ENCODE measurements around the gene CIRBP. TPM values are rescaled to one million over a fixed set of nuclear protein-coding genes. Genes with fewer than 3 reads are reported as not detected.

Gene CIRBP
- total RNA-seq, 2 experiments from 2014 or later = 161 to 180 TPM

DNA sequence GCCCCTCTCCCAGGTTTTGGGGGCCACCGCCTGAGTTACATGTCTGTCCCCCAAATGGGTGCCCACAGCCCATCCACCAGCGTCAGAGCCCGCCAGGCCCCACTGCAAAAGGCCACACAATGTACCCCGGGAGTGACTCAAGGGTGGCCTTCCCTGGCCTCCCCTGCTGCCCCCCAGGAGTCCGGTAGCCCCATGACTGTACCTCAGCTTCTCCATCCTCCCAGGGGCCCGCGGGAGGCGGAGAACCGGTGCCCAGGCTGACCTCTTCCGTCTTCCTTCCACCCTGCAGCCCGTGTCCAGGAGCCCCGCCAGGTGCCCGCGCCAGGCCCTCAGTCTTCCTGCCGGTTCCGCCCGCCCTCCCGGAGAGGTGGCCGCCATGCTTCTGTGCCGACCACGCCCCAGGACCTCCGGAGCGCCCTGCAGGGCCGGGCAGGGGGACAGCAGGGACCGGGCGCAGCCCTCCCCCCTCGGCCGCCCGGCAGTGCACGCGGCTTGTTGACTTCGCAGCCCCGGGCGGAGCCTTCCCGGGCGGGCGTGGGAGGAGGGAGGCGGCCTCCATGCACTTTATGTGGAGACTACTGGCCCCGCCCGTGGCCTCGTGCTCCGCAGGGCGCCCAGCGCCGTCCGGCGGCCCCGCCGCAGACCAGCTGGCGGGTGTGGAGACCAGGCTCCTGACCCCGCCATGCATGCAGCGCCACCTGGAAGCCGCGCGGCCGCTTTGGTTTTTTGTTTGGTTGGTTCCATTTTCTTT, 41.7 kb upstream of the CIRBP start:
- ATAC-seq = no peak
- TF ChIP-seq, protein P1, sequence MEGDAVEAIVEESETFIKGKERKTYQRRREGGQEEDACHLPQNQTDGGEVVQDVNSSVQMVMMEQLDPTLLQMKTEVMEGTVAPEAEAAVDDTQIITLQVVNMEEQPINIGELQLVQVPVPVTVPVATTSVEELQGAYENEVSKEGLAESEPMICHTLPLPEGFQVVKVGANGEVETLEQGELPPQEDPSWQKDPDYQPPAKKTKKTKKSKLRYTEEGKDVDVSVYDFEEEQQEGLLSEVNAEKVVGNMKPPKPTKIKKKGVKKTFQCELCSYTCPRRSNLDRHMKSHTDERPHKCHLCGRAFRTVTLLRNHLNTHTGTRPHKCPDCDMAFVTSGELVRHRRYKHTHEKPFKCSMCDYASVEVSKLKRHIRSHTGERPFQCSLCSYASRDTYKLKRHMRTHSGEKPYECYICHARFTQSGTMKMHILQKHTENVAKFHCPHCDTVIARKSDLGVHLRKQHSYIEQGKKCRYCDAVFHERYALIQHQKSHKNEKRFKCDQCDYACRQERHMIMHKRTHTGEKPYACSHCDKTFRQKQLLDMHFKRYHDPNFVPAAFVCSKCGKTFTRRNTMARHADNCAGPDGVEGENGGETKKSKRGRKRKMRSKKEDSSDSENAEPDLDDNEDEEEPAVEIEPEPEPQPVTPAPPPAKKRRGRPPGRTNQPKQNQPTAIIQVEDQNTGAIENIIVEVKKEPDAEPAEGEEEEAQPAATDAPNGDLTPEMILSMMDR (IDR thresholded peaks at IDR 0.05) = no peak

DNA sequence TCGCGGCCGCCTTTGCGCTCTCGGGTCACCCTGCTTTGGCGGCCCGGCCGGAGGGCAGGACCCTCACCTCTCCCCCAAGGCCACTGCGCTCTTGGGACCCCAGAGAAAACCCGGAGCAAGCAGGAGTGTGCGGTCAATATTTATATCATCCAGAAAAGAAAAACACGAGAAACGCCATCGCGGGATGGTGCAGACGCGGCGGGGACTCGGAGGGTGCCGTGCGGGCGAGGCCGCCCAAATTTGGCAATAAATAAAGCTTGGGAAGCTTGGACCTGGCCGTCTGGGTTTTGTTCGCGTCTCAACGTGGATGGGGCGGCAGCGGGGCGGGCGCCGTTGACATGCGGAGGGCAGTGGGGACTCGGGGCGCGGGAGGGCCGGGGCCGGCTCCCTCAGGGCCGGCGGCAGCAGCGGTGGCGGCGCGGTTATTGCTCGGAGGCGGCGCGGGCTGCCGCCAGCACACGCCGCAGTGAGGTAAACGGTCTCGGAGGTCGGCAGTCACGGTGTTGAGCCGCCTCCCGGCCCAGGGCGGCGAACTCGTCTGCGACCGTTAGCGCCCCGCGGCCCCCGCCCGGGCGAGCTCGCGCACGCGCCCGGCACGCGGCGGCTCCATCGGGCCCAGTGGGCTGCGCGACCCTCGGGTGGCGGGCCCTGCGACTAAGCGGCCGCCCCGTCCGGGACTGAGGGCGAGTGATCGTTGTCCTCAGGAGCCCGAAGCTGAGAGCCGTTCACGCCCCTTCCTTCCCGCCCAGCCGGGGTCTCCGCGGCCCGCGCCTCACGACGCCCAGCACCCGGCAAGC, 40.8 kb upstream of the CIRBP start:
- Mint-ChIP-seq H3K27ac (no peak overlapping the region), H3K4me3 (no peak overlapping the region), H3K4me1 (ENCODE audit: low read depth) (no peaks in the 10 kb centered on the region), H3K9me3 (no peaks in the 10 kb centered on the region), H3K27me3 (no peaks in the 10 kb centered on the region), H3K36me3 (ENCODE audit: low read depth) (peaks cover 2% of the 10 kb centered on the region)
- intact Hi-C loops (cut with micrococcal nuclease) = no loop called here
- no peak for ATAC-seq
- DNase-seq = no peak
- TF ChIP-seq, protein P1 (IDR thresholded peaks at IDR 0.05) = no peak
- POLR2A ChIA-PET = interaction anchor here (0.9 kb wide), 2 partner anchors 12 to 244 kb away, joined by 3 to 4 read pairs; partner anchors contain the start of gene WDR18
- CTCF ChIA-PET = no interaction called here

More for the DNA sequence above, 41.7 kb upstream of the CIRBP start:
- H3K4me3 Mint-ChIP-seq = no peak overlapping the region
- ChIA-PET POLR2A (interaction anchor here (0.9 kb wide), 2 partner anchors 11 to 243 kb away, joined by 3 to 4 read pairs; partner anchors contain the start of gene WDR18), CTCF (no interaction called here)
- peaks cover 2% of the 10 kb centered on the region for H3K36me3 Mint-ChIP-seq (ENCODE audit: low read depth)
- no peak overlapping the region for H3K27ac Mint-ChIP-seq
- H3K9me3 Mint-ChIP-seq = no peaks in the 10 kb centered on the region
- H3K4me1 Mint-ChIP-seq (ENCODE audit: low read depth) = no peaks in the 10 kb centered on the region
- no peak for DNase-seq
- intact Hi-C loops (cut with micrococcal nuclease) = no loop called here
- no peaks in the 10 kb centered on the region for H3K27me3 Mint-ChIP-seq

DNA sequence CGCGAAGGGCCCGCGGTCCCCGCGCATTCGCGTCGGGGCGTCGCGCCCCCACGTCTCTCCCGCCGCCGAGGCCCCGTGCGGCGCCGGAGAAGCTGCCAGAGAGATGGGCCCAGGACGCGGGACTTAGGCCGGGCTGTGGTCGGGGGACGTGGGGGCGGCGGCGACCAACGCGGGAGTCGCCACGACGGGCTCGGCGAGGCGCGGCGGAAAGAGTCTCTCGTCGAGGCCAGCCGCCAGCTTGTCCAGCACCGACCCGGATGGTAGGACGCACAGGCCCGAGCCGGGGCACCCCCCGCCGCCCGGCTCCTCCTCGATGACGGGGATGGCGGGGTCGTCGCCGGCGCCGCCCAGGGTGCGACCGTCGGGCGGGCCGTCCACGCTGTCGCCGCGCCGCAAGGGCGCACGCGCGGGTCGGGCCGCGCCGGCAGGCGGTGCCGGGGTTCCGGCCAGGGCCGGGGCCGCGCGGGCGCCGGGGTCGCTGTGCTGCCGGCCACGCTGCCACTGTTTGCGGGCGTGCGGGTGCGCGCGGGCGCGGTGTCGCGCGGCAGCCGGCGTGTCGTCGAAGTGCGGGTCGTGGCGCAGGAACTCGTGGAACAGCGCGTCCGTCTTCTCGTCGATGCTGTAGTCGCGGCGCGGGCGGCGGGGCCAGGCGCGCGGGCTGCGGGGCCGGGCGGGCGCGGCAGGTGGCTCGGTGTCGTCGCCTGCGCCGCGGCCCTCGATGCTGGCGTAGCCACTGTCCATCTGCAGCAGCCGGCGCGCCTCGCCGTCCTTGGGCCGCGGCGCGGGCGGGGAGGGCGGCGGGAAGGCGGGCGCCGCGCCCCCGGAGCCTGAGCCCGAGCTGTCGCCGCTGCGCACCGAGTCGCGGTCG, 39.8 kb upstream of the CIRBP start:
- DNase-seq (no peak), ATAC-seq (no peak)
- H3K27ac Mint-ChIP-seq = no peak overlapping the region
- no peaks in the 10 kb centered on the region for H3K4me1 Mint-ChIP-seq (ENCODE audit: low read depth)
- TF ChIP-seq, protein P1 (IDR thresholded peaks at IDR 0.05) = no peak
- ChIA-PET CTCF (no interaction called here), POLR2A (interaction anchor here (0.8 kb wide), 1 partner anchor 14 kb away, joined by 3 read pairs; no protein-coding TSS in a partner anchor)
- no peaks in the 10 kb centered on the region for H3K9me3 Mint-ChIP-seq
- intact Hi-C loops (cut with micrococcal nuclease) = no loop called here
- H3K27me3 Mint-ChIP-seq = no peaks in the 10 kb centered on the region
- no peak overlapping the region for H3K4me3 Mint-ChIP-seq
- peaks cover 2% of the 10 kb centered on the region for H3K36me3 Mint-ChIP-seq (ENCODE audit: low read depth)

DNA sequence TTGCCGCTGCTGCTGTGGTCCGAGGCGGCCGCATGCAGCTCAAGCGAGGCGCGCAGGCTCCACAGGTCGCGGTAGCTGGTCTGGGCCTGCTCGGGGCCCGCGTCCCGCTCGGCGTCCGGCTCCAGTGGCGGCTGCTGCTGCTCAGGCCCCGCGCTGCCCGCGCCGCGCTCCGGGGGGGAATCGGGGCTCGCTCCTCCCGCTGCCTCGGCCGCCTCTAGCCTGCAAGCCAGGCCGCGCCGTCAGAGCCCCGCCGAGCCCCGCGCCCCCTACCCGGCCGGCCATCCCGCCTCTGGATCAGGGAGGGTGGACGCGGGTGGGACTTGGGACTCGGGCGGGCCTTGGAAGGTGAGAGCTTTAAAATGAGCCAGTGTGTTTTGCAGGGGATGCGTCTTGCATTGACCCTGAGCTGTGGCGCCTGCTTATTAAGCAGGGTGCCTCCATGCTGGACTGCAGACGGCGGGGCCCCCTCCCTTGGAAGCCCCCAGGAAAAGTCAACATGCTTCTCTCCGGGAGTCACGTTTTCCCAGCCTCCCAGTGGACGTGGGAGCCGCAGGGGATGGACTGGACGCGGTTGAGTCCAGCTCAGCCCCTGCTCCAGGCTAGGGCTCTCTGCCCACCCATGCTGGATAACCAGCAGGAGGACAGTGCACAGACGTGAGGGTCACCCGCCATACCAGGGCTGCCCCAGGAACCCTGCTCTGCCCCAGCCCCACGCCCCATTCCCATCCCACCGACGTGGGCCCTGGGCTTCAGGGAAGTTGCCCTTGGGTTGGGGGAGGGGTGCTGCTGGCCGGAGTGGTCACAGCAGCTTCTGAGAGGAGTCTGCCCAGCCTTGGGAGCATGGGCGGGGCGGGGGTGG, 39.0 kb upstream of the CIRBP start:
- no peak for ATAC-seq
- CTCF ChIA-PET = no interaction called here
- Mint-ChIP-seq H3K4me3 (no peak overlapping the region), H3K9me3 (no peaks in the 10 kb centered on the region), H3K36me3 (ENCODE audit: low read depth) (peaks cover 2% of the 10 kb centered on the region), H3K27ac (no peak overlapping the region), H3K4me1 (ENCODE audit: low read depth) (no peaks in the 10 kb centered on the region), H3K27me3 (no peaks in the 10 kb centered on the region)
- POLR2A ChIA-PET = interaction anchor here (0.8 kb wide), 1 partner anchor 15 kb away, joined by 3 read pairs; no protein-coding TSS in a partner anchor
- TF ChIP-seq, protein P1 (IDR thresholded peaks at IDR 0.05) = no peak
- DNase-seq = no peak
- intact Hi-C loops (cut with micrococcal nuclease) = no loop called here
